Measurements from ENCODE around the gene PLEKHA1.

Gene PLEKHA1

GRCh38 chr10:122348512-122348911 is 26.0 kb upstream of the PLEKHA1 start:
- no peak for DNase-seq (ENCODE audit: extremely low spot score)
- CTCF ChIA-PET = no interaction called here

GRCh38 chr10:122348935-122349361 is 25.6 kb upstream of the PLEKHA1 start:
- no peak for TF ChIP-seq ARNT (IDR thresholded peaks at IDR 0.05)
- TF ChIP-seq CTBP1 (IDR thresholded peaks at IDR 0.05; ENCODE audit: borderline replicate concordance) = no peak
- no peak for TF ChIP-seq L3MBTL2 (conservative IDR thresholded peaks at IDR 0.05)
- TF ChIP-seq LEF1 (IDR thresholded peaks at IDR 0.05; ENCODE audit: borderline replicate concordance) = no peak
- TF ChIP-seq BHLHE40 (IDR thresholded peaks at IDR 0.05; ENCODE audit: borderline replicate concordance) = no peak
- TF ChIP-seq FOXA1 (IDR thresholded peaks at IDR 0.05) = no peak
- no peak for TF ChIP-seq SP1 (IDR thresholded peaks at IDR 0.05)
- no peak for TF ChIP-seq FOXM1 (IDR thresholded peaks at IDR 0.05; ENCODE audit: borderline replicate concordance)
- TF ChIP-seq PKNOX1 (IDR thresholded peaks at IDR 0.05) = no peak
- no peak for TF ChIP-seq HDGF (IDR thresholded peaks at IDR 0.05; ENCODE audit: borderline replicate concordance)
- TF ChIP-seq NFRKB (IDR thresholded peaks at IDR 0.05) = no peak
- TF ChIP-seq SUZ12 (IDR thresholded peaks at IDR 0.05) = no peak
- no peak for TF ChIP-seq TARDBP (IDR thresholded peaks at IDR 0.05)
- no peak for TF ChIP-seq FOXK2 (IDR thresholded peaks at IDR 0.05)
- ChIA-PET CTCF (no interaction called here), POLR2A (no interaction called here)
- no peak for DNase-seq (ENCODE audit: extremely low spot score)

More at GRCh38 chr10:122348512-122348911, 26.0 kb upstream of the PLEKHA1 start:
- POLR2A ChIA-PET = no interaction called here
- no peak for TF ChIP-seq SP1 (IDR thresholded peaks at IDR 0.05)
- no peak for TF ChIP-seq TARDBP (IDR thresholded peaks at IDR 0.05)
- TF ChIP-seq ZNF384 (IDR thresholded peaks at IDR 0.05) = no peak
- no peak for TF ChIP-seq SUZ12 (IDR thresholded peaks at IDR 0.05)
- TF ChIP-seq FOXK2 (IDR thresholded peaks at IDR 0.05) = no peak
- TF ChIP-seq NFRKB (IDR thresholded peaks at IDR 0.05) = no peak
- no peak for TF ChIP-seq HDGF (IDR thresholded peaks at IDR 0.05; ENCODE audit: borderline replicate concordance)
- TF ChIP-seq BHLHE40 (IDR thresholded peaks at IDR 0.05; ENCODE audit: borderline replicate concordance) = no peak
- no peak for TF ChIP-seq ELF4 (IDR thresholded peaks at IDR 0.05)
- no peak for TF ChIP-seq FOXA1 (IDR thresholded peaks at IDR 0.05)
- no peak for TF ChIP-seq CTBP1 (IDR thresholded peaks at IDR 0.05; ENCODE audit: borderline replicate concordance)
- no peak for TF ChIP-seq ARNT (IDR thresholded peaks at IDR 0.05)
- TF ChIP-seq PKNOX1 (IDR thresholded peaks at IDR 0.05) = no peak
- no peak for TF ChIP-seq L3MBTL2 (conservative IDR thresholded peaks at IDR 0.05)
- TF ChIP-seq FOXM1 (IDR thresholded peaks at IDR 0.05; ENCODE audit: borderline replicate concordance) = no peak

GRCh38 chr10:122349758-122350369 is 24.6 kb upstream of the PLEKHA1 start:
- no peak for DNase-seq (ENCODE audit: extremely low spot score)
- ChIA-PET CTCF (no interaction called here), POLR2A (no interaction called here)
- TF ChIP-seq NFRKB (IDR thresholded peaks at IDR 0.05) (no peak), HDGF (IDR thresholded peaks at IDR 0.05; ENCODE audit: borderline replicate concordance) (no peak), FOXM1 (IDR thresholded peaks at IDR 0.05; ENCODE audit: borderline replicate concordance) (no peak), SUZ12 (IDR thresholded peaks at IDR 0.05) (no peak), ELF4 (IDR thresholded peaks at IDR 0.05) (no peak), FOXA1 (IDR thresholded peaks at IDR 0.05) (no peak), SP1 (IDR thresholded peaks at IDR 0.05) (no peak), FOXK2 (IDR thresholded peaks at IDR 0.05) (no peak), LEF1 (IDR thresholded peaks at IDR 0.05; ENCODE audit: borderline replicate concordance) (no peak), CTBP1 (IDR thresholded peaks at IDR 0.05; ENCODE audit: borderline replicate concordance) (no peak), ZNF384 (IDR thresholded peaks at IDR 0.05) (no peak), ARNT (IDR thresholded peaks at IDR 0.05) (no peak), L3MBTL2 (conservative IDR thresholded peaks at IDR 0.05) (no peak), PKNOX1 (IDR thresholded peaks at IDR 0.05) (no peak), BHLHE40 (IDR thresholded peaks at IDR 0.05; ENCODE audit: borderline replicate concordance) (no peak), TARDBP (IDR thresholded peaks at IDR 0.05) (no peak)

- CTCF ChIA-PET = no interaction called here
- TF ChIP-seq BHLHE40 (IDR thresholded peaks at IDR 0.05; ENCODE audit: borderline replicate concordance) = no peak
- no peak for TF ChIP-seq L3MBTL2 (conservative IDR thresholded peaks at IDR 0.05)
- TF ChIP-seq TARDBP (IDR thresholded peaks at IDR 0.05) = no peak
- no peak for TF ChIP-seq CTBP1 (IDR thresholded peaks at IDR 0.05; ENCODE audit: borderline replicate concordance)
- no peak for TF ChIP-seq PKNOX1 (IDR thresholded peaks at IDR 0.05)
- TF ChIP-seq ARNT (IDR thresholded peaks at IDR 0.05) = no peak
- no peak for TF ChIP-seq SP1 (IDR thresholded peaks at IDR 0.05)
- no peak for TF ChIP-seq FOXA1 (IDR thresholded peaks at IDR 0.05)
- no peak for TF ChIP-seq ELF4 (IDR thresholded peaks at IDR 0.05)
- no peak for TF ChIP-seq ZNF384 (IDR thresholded peaks at IDR 0.05)
- TF ChIP-seq FOXK2 (IDR thresholded peaks at IDR 0.05) = no peak
- no peak for TF ChIP-seq SUZ12 (IDR thresholded peaks at IDR 0.05)
- no peak for DNase-seq (ENCODE audit: extremely low spot score)
- POLR2A ChIA-PET = no interaction called here
Measured at GRCh38 chr10:122350893-122351292, 23.6 kb upstream of the PLEKHA1 start.

GRCh38 chr10:122352817-122353525 is 21.5 kb upstream of the PLEKHA1 start:
- POLR2A ChIA-PET = no interaction called here
- CTCF ChIA-PET = interaction anchor here (0.6 to 0.8 kb wide), 3 partner anchors 10 to 212 kb away, joined by 3 read pairs; no protein-coding TSS in a partner anchor
- DNase-seq (ENCODE audit: extremely low spot score) = no peak

More at GRCh38 chr10:122352817-122353525, 21.5 kb upstream of the PLEKHA1 start:
- no peak for TF ChIP-seq BHLHE40 (IDR thresholded peaks at IDR 0.05; ENCODE audit: borderline replicate concordance)
- TF ChIP-seq HDGF (IDR thresholded peaks at IDR 0.05; ENCODE audit: borderline replicate concordance) = no peak
- no peak for TF ChIP-seq FOXA1 (IDR thresholded peaks at IDR 0.05)
- no peak for TF ChIP-seq TARDBP (IDR thresholded peaks at IDR 0.05)
- no peak for TF ChIP-seq SP1 (IDR thresholded peaks at IDR 0.05)
- no peak for TF ChIP-seq L3MBTL2 (conservative IDR thresholded peaks at IDR 0.05)
- no peak for TF ChIP-seq ELF4 (IDR thresholded peaks at IDR 0.05)
- no peak for TF ChIP-seq ZNF384 (IDR thresholded peaks at IDR 0.05)
- no peak for TF ChIP-seq NFRKB (IDR thresholded peaks at IDR 0.05)
- TF ChIP-seq SUZ12 (IDR thresholded peaks at IDR 0.05) = no peak
- TF ChIP-seq ARNT (IDR thresholded peaks at IDR 0.05) = no peak
- no peak for TF ChIP-seq FOXM1 (IDR thresholded peaks at IDR 0.05; ENCODE audit: borderline replicate concordance)
- no peak for TF ChIP-seq PKNOX1 (IDR thresholded peaks at IDR 0.05)
- TF ChIP-seq FOXK2 (IDR thresholded peaks at IDR 0.05) = no peak
- no peak for TF ChIP-seq LEF1 (IDR thresholded peaks at IDR 0.05; ENCODE audit: borderline replicate concordance)
- TF ChIP-seq CTBP1 (IDR thresholded peaks at IDR 0.05; ENCODE audit: borderline replicate concordance) = no peak
